Cardiac fibroblast (primary cell): Measurements from ENCODE around the gene CXCL3.

Experiments
- DNase-seq, 2 donors: peaks; one replicate each; pipeline versions ENCODE4 v3.0.0 to v3.0.0-alpha.2; 2010; ENCODE audit warnings: low read depth in 2 of 2
- H3K4me3 ChIP-seq, 2 donors: replicated peaks in 1 of 2; 1 replicate in 1 of 2; 2 replicates in 1 of 2; pipeline ENCODE4 v1.5.1; 2011; ENCODE audit warnings: low read depth in 2 of 2, low read length in 2 of 2, mild to moderate bottlenecking in 2 of 2, moderate library complexity in 1 of 2
- CTCF ChIP-seq: IDR thresholded peaks from one replicate; pipeline ENCODE4 v1.5.1; 2011; ENCODE audit warnings: low read depth, mild to moderate bottlenecking, low read length, inconsistent platforms

Gene CXCL3

GRCh38 chr4:74016068-74016467 lies 22.4 kb downstream of the CXCL3 start:
- H3K4me3 ChIP-seq, result no peak overlapping the region
- DNase-seq, result peak in 1 of 2 donors; percentile 36
- no peak for TF ChIP-seq CTCF

GRCh38 chr4:74015126-74015780 lies 23.2 kb downstream of the CXCL3 start:
- H3K4me3 ChIP-seq, result no peak overlapping the region
- TF ChIP-seq CTCF, result no peak
- DNase-seq, result no peak

- DNase-seq, result peak in 1 of 2 donors; percentile 28
- TF ChIP-seq CTCF, result no peak
- H3K4me3 ChIP-seq, result no peak overlapping the region
Observed at GRCh38 chr4:74014332-74014731, 24.2 kb downstream of the CXCL3 start.

GRCh38 chr4:74013264-74013663 lies 25.2 kb downstream of the CXCL3 start:
- no peak for DNase-seq
- no peak for TF ChIP-seq CTCF
- no peak overlapping the region for H3K4me3 ChIP-seq

GRCh38 chr4:74012130-74012529 lies 26.4 kb downstream of the CXCL3 start:
- DNase-seq, result no peak
- TF ChIP-seq CTCF, result no peak
- no peak overlapping the region for H3K4me3 ChIP-seq

DNA sequence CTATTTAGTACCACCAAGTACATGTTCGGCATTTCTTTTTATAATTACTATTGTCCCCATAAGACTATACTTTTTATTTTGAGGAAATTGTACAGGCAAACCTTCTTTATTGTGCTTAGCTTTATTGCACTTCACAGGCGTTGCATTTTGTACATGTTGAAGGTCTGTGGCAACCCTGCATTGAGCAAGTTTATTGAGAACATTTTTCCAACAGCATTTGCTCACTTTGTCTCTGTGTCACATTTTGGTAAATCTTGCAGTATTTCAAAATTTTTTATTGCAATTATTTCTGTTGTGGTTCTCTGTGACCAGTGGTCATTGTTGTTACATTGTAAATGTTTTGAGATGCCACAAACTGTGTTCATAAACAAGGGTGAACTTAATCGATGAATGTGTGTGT lies 29.2 kb downstream of the CXCL3 start:
- TF ChIP-seq CTCF, result no peak
- DNase-seq, result no peak
- H3K4me3 ChIP-seq, result no peak overlapping the region

GRCh38 chr4:74006009-74006476 lies 32.4 kb downstream of the CXCL3 start:
- no peak overlapping the region for H3K4me3 ChIP-seq
- no peak for TF ChIP-seq CTCF
- DNase-seq, result peak; percentile 37 to 93
